ENCODE data around the gene CELF4.

The CELF4 gene

DNA sequence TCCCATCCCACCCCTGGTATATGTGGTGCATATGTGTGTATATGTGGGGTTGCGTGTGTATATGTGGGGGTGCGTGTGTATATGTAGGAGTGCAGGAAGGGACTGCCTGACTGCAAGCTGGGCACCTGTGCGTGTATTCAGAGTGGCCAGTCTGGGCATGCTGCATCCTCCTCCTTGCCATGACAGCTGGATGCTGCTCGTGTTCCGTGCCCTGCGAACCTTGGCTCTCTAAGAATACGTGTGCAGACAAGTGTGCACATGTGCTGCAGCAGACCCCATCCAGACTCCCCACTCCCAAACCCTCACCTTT lies 222.1 kb downstream of the CELF4 start:
- no peak overlapping the region for H3K4me3 ChIP-seq (ENCODE audit: low read length)
- DNase-seq (ENCODE audit: low read depth) = no peak
- TF ChIP-seq CTCF (conservative IDR thresholded peaks at IDR 0.05; ENCODE audit: low read length) = no peak

DNA sequence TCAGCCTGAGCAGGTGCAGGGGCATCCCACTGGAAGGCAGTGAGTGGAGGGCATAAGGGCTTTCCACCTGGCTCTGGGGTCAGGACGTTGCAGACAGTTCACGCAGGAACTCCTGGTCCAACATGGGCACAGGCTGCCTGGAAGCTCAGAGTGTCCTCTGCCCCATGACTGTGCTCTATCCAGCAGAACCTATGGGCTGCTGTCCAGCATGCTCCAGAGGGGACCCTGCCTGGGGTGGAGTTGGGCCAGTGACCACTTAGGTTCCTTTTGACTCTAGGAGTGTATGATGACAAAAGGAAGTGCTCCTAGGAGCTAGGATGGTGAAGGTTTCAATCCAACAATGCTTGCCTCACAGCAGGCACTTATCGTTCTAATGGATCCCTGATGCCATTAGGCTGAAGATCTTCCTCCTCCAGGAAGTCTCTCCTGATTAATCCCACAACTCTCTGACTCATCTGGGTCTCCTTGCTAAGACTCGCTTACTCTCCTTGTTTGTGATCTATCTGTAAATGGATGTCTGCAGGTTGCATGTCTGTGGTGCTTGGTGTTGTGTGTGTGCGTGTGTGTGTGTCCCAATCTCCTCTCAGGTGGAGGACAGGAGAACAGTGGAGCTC lies 224.0 kb downstream of the CELF4 start:
- no peak overlapping the region for H3K4me3 ChIP-seq (ENCODE audit: low read length)
- no peak for DNase-seq (ENCODE audit: low read depth)
- no peak for TF ChIP-seq CTCF (conservative IDR thresholded peaks at IDR 0.05; ENCODE audit: low read length)

- TF ChIP-seq CTCF (conservative IDR thresholded peaks at IDR 0.05; ENCODE audit: low read length) = no peak
- no peak for DNase-seq (ENCODE audit: low read depth)
- H3K4me3 ChIP-seq (ENCODE audit: low read length) = no peak overlapping the region
These were observed 224.6 kb downstream of the CELF4 start for GRCh38 chr18:37341016-37341415.

GRCh38 chr18:37339701-37340215 lies 225.8 kb downstream of the CELF4 start:
- TF ChIP-seq CTCF (conservative IDR thresholded peaks at IDR 0.05; ENCODE audit: low read length) = no peak

DNA sequence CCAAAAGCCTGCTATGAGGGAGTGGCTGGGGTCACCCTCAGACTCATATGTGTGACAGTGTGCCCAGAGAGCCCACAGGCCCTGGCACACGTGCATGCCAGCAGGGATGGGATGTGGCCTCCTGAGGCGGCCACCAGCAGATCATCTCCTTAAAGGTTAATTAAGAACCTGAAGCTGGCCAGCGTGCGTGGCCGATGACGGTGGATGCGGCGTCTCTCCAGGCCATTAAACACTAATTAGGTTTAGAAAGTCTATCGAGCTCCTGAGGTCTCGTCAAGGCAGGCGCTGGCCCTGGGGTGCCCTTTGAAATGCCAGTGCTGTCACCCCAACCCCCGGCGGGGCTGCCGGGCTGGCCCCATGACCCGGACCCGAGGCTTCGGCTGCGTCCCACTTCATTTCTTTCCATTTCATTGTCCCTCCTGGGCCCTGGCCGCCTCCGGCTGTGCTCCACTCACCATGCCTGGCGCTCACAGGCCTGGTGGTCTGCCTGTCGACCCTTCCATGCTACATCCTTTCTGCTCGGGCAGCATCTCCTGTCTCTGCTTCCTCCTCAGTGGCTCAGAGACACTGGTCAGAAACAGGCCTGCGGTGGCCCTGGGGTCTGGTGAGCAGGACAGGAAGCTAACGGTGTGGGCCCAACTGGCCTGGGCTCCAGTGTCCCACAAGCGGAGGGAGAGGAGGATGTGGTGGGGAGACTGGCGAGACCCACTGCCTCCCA lies 228.9 kb downstream of the CELF4 start:
- DNase-seq (ENCODE audit: low read depth) = no peak
- H3K4me3 ChIP-seq (ENCODE audit: low read length) = no peak overlapping the region
- no peak for TF ChIP-seq CTCF (conservative IDR thresholded peaks at IDR 0.05; ENCODE audit: low read length)

More at GRCh38 chr18:37339701-37340215, 225.8 kb downstream of the CELF4 start:
- no peak overlapping the region for H3K4me3 ChIP-seq (ENCODE audit: low read length)
- no peak for DNase-seq (ENCODE audit: low read depth)

DNA sequence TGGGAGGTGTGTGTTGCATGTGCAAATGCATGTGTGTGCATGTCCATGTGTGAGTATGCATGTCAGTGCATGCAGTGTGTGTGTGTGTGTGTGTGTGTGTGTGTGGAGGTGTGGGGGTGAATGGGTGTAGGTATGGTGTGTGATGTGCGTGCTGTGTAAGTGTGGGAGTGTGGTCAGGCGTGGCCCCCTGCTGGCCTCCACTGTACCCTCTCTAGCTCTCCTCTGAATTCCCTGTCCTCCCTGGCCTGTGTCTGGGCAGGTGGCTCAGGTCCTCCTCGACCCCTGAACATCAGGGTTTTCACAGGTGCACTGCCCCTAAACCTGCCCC lies 230.2 kb downstream of the CELF4 start:
- peak; percentile 40 for TF ChIP-seq CTCF (conservative IDR thresholded peaks at IDR 0.05; ENCODE audit: low read length)
- DNase-seq (ENCODE audit: low read depth) = peak; percentile 14
- H3K4me3 ChIP-seq (ENCODE audit: low read length) = no peak overlapping the region

Measured in AG10803 (cell line).